HG03432 (cell line): ENCODE results near the gene SYT6.
A peak's percentile ranks its signal among the peaks of the same experiment; 100 is the strongest.

ENCODE experiments used
- ATAC-seq: cut with Tn5 transposase; IDR thresholded peaks from one replicate; pipeline ENCODE4 v1.9.1; 2021; ENCODE audit warnings: mild to moderate bottlenecking, moderate library complexity; ENCODE audit not compliant: unreplicated experiment

SYT6 gene

GRCh38 chr1:114122941-114123618 is 30.6 kb downstream of the SYT6 start:
- ATAC-seq = no peak

GRCh38 chr1:114118351-114118990 is 35.2 kb downstream of the SYT6 start:
- no peak for ATAC-seq

GRCh38 chr1:114117654-114118053 is 36.0 kb downstream of the SYT6 start:
- no peak for ATAC-seq

GRCh38 chr1:114116086-114116485 is 37.6 kb downstream of the SYT6 start:
- ATAC-seq = no peak

- ATAC-seq = no peak
Measured at GRCh38 chr1:114114185-114115094, 39.2 kb downstream of the SYT6 start.

- no peak for ATAC-seq
Measured at GRCh38 chr1:114113411-114114184, 40.1 kb downstream of the SYT6 start.

GRCh38 chr1:114112775-114113174 is 40.9 kb downstream of the SYT6 start:
- no peak for ATAC-seq

- ATAC-seq = no peak
Measured at GRCh38 chr1:114111731-114112641, 41.7 kb downstream of the SYT6 start.

- no peak for ATAC-seq
Measured at GRCh38 chr1:114109981-114110380, 43.7 kb downstream of the SYT6 start.

GRCh38 chr1:114108751-114109255 is 44.9 kb downstream of the SYT6 start:
- peak; percentile 80 for ATAC-seq

GRCh38 chr1:114107474-114108435 is 45.9 kb downstream of the SYT6 start:
- ATAC-seq = no peak

GRCh38 chr1:114105421-114105979 is 48.2 kb downstream of the SYT6 start:
- no peak for ATAC-seq

- no peak for ATAC-seq
Measured at GRCh38 chr1:114104949-114105348, 48.7 kb downstream of the SYT6 start.

- no peak for ATAC-seq
Measured at GRCh38 chr1:114103992-114104391, 49.7 kb downstream of the SYT6 start.

- no peak for ATAC-seq
Measured at GRCh38 chr1:114102136-114102535, 51.5 kb downstream of the SYT6 start.

- ATAC-seq = no peak
Measured at GRCh38 chr1:114100148-114100547, 53.5 kb downstream of the SYT6 start.

- no peak for ATAC-seq
Measured at GRCh38 chr1:114099268-114099667, 54.4 kb downstream of the SYT6 start.

GRCh38 chr1:114097109-114097508 is 56.6 kb downstream of the SYT6 start:
- ATAC-seq = no peak
